ENCODE data around the gene PGAM1.
"Not testable (repeated sequence)": the region's sequence is repeated elsewhere in the genome, so short reads cannot be mapped to it uniquely, and the experiment has no call there.

PGAM1 gene

GRCh38 chr10:97407952-97408248 is 18.1 kb upstream of the PGAM1 start:
- DNase-seq (ENCODE audit: low spot score): no peak

GRCh38 chr10:97408496-97408992 is 17.4 kb upstream of the PGAM1 start:
- DNase-seq (ENCODE audit: low spot score): no peak

GRCh38 chr10:97411406-97411805 is 14.6 kb upstream of the PGAM1 start:
- no peak for DNase-seq (ENCODE audit: low spot score)

- no peak for DNase-seq (ENCODE audit: low spot score)
These were observed 13.1 kb upstream of the PGAM1 start for GRCh38 chr10:97412891-97413304.

- DNase-seq (ENCODE audit: low spot score): no peak
These were observed 9.4 kb upstream of the PGAM1 start for GRCh38 chr10:97416565-97416964.

- not testable (repeated sequence) for DNase-seq (ENCODE audit: low spot score)
These were observed 2.3 kb upstream of the PGAM1 start for GRCh38 chr10:97423757-97424098.

- no peak for DNase-seq (ENCODE audit: low spot score)
These were observed 982 bp downstream of the PGAM1 start for GRCh38 chr10:97426776-97427570.

GRCh38 chr10:97427571-97428179 is 1.7 kb downstream of the PGAM1 start:
- DNase-seq (ENCODE audit: low spot score): no peak

GRCh38 chr10:97428572-97428981 is 2.6 kb downstream of the PGAM1 start:
- no peak for DNase-seq (ENCODE audit: low spot score)

GRCh38 chr10:97434055-97434454 is 8.1 kb downstream of the PGAM1 start:
- DNase-seq (ENCODE audit: low spot score): no peak

GRCh38 chr10:97434557-97434956 is 8.6 kb downstream of the PGAM1 start:
- DNase-seq (ENCODE audit: low spot score): no peak

GRCh38 chr10:97435211-97435610 is 9.2 kb downstream of the PGAM1 start:
- DNase-seq (ENCODE audit: low spot score): no peak

GRCh38 chr10:97442277-97442676 is 16.3 kb downstream of the PGAM1 start:
- no peak for DNase-seq (ENCODE audit: low spot score)

GRCh38 chr10:97444212-97444611 is 18.2 kb downstream of the PGAM1 start:
- no peak for DNase-seq (ENCODE audit: low spot score)

- no peak for DNase-seq (ENCODE audit: low spot score)
These were observed 19.3 kb downstream of the PGAM1 start for GRCh38 chr10:97445357-97445721.

GRCh38 chr10:97445722-97446639 is 20.0 kb downstream of the PGAM1 start, which contains the start of the genes EXOSC1 and ZDHHC16:
EXOSC1 (minus strand) TSS chr10:97446006; CDS start chr10:97445985, 21 bp downstream.
ZDHHC16 (plus strand) TSS chr10:97446175; CDS start chr10:97451676, 5,501 bp downstream.
- DNase-seq (ENCODE audit: low spot score): peak; percentile 97

- DNase-seq (ENCODE audit: low spot score): no peak
These were observed 24.8 kb downstream of the PGAM1 start for GRCh38 chr10:97450828-97451227.

- DNase-seq (ENCODE audit: low spot score): no peak
These were observed 25.6 kb downstream of the PGAM1 start for GRCh38 chr10:97451605-97452004.

- DNase-seq (ENCODE audit: low spot score): no peak
These were observed 26.4 kb downstream of the PGAM1 start for GRCh38 chr10:97452352-97452751.

- no peak for DNase-seq (ENCODE audit: low spot score)
These were observed 28.5 kb downstream of the PGAM1 start for GRCh38 chr10:97454330-97455036.

- DNase-seq (ENCODE audit: low spot score): no peak
These were observed 30.2 kb downstream of the PGAM1 start for GRCh38 chr10:97456034-97456685.
